Mononuclear cell (primary cell): Measurements from ENCODE around the gene MALAT1. TPM values are rescaled to one million over a fixed set of nuclear protein-coding genes. Genes with fewer than 3 reads are reported as not detected.
"Not testable (repeated sequence)": the region's sequence is repeated elsewhere in the genome, so short reads cannot be mapped to it uniquely, and the experiment has no call there.

Experiments used
- H3K27me3 ChIP-seq: 2 replicates; pipeline ENCODE4 v1.6.0; 2011; ENCODE audit warnings: low read length, control low read depth; ENCODE audit not compliant: insufficient read depth
- H3K4me1 ChIP-seq: 2 replicates; pipeline ENCODE4 v1.5.1; 2011; ENCODE audit warnings: mild to moderate bottlenecking, low read length, control low read depth; ENCODE audit not compliant: insufficient read depth
- H3K4me3 ChIP-seq: 2 replicates; pipeline ENCODE4 v1.5.1; 2011; ENCODE audit warnings: mild to moderate bottlenecking, low read length, moderate library complexity
- H3K9me3 ChIP-seq: 2 replicates; pipeline ENCODE4 v1.5.1; 2011; ENCODE audit warnings: low read depth, mild to moderate bottlenecking, control low read depth, low read length
- total RNA-seq: library from RNA; depleted of rRNA; stranded (reverse); fragments of >200 nt; gene quantifications from one replicate; pipeline ENCODE4 v1.2.3, GENCODE V29; 2012

MALAT1 gene
- total RNA-seq, 1 donor = 22,943 TPM

GRCh38 chr11:65521777-65522521 is 23.1 kb downstream of the MALAT1 start:
- H3K4me3 ChIP-seq, H3K9me3 ChIP-seq, H3K27me3 ChIP-seq: not testable (repeated sequence)
- H3K4me1 ChIP-seq = peaks cover 43% of the 10 kb centered on the region

GRCh38 chr11:65522718-65523630 is 24.1 kb downstream of the MALAT1 start:
- H3K4me3 ChIP-seq, H3K9me3 ChIP-seq: not testable (repeated sequence)
- H3K4me1 ChIP-seq = peaks cover 43% of the 10 kb centered on the region

GRCh38 chr11:65523631-65523968 is 24.8 kb downstream of the MALAT1 start:
- H3K4me1 ChIP-seq = peaks cover 43% of the 10 kb centered on the region
- H3K27me3 ChIP-seq, H3K4me3 ChIP-seq, H3K9me3 ChIP-seq: not testable (repeated sequence)

More at GRCh38 chr11:65522718-65523630, 24.1 kb downstream of the MALAT1 start:
- H3K27me3 ChIP-seq = not testable (repeated sequence)

- Histone ChIP-seq H3K4me1 (peaks cover 43% of the 10 kb centered on the region), H3K4me3 (no peak overlapping the region), H3K9me3 (no peaks in the 10 kb centered on the region), H3K27me3 (no peaks in the 10 kb centered on the region)
These were observed 25.3 kb downstream of the MALAT1 start for GRCh38 chr11:65524014-65524740.

GRCh38 chr11:65524741-65525545 is 26.1 kb downstream of the MALAT1 start, which contains the start of gene SCYL1:
SCYL1 (plus strand) TSS chr11:65525083; CDS start chr11:65525154, 71 bp downstream.
- H3K4me1 ChIP-seq = peaks cover 43% of the 10 kb centered on the region
- H3K4me3 ChIP-seq = peak within 1 kb of the TSS; percentile 69
- H3K9me3 ChIP-seq = no peaks in the 10 kb centered on the region
- H3K27me3 ChIP-seq = no peaks in the 10 kb centered on the region

- Histone ChIP-seq H3K9me3 (no peaks in the 10 kb centered on the region), H3K27me3 (no peaks in the 10 kb centered on the region), H3K4me1 (peaks cover 43% of the 10 kb centered on the region), H3K4me3 (peak overlapping the region; percentile 69)
These were observed 27.0 kb downstream of the MALAT1 start for GRCh38 chr11:65525546-65526480.

- Histone ChIP-seq H3K9me3 (no peaks in the 10 kb centered on the region), H3K4me1 (peaks cover 42% of the 10 kb centered on the region), H3K27me3 (no peaks in the 10 kb centered on the region), H3K4me3 (no peak overlapping the region)
These were observed 27.9 kb downstream of the MALAT1 start for GRCh38 chr11:65526744-65527143.

- Histone ChIP-seq H3K4me1 (peaks cover 21% of the 10 kb centered on the region), H3K27me3 (no peaks in the 10 kb centered on the region), H3K9me3 (no peaks in the 10 kb centered on the region), H3K4me3 (no peak overlapping the region)
These were observed 30.0 kb downstream of the MALAT1 start for GRCh38 chr11:65528819-65529350.

GRCh38 chr11:65529475-65530156 is 30.8 kb downstream of the MALAT1 start:
- Histone ChIP-seq H3K27me3 (no peaks in the 10 kb centered on the region), H3K4me3 (no peak overlapping the region), H3K9me3 (no peaks in the 10 kb centered on the region), H3K4me1 (peaks cover 13% of the 10 kb centered on the region)

- no peaks in the 10 kb centered on the region for H3K27me3 ChIP-seq
- H3K4me1 ChIP-seq = peaks cover 13% of the 10 kb centered on the region
- H3K4me3 ChIP-seq = no peak overlapping the region
- H3K9me3 ChIP-seq = no peaks in the 10 kb centered on the region
These were observed 31.3 kb downstream of the MALAT1 start for GRCh38 chr11:65530157-65530496.

GRCh38 chr11:65532388-65533064 is 33.7 kb downstream of the MALAT1 start:
- Histone ChIP-seq H3K27me3 (no peaks in the 10 kb centered on the region), H3K9me3 (no peaks in the 10 kb centered on the region), H3K4me1 (no peaks in the 10 kb centered on the region), H3K4me3 (no peak overlapping the region)

- H3K4me1 ChIP-seq = peaks cover 7% of the 10 kb centered on the region
- H3K4me3 ChIP-seq = no peak overlapping the region
- no peaks in the 10 kb centered on the region for H3K27me3 ChIP-seq
- no peaks in the 10 kb centered on the region for H3K9me3 ChIP-seq
These were observed 36.3 kb downstream of the MALAT1 start for GRCh38 chr11:65535102-65535501.
